ENCODE measurements around the gene WDR54.

DNA sequence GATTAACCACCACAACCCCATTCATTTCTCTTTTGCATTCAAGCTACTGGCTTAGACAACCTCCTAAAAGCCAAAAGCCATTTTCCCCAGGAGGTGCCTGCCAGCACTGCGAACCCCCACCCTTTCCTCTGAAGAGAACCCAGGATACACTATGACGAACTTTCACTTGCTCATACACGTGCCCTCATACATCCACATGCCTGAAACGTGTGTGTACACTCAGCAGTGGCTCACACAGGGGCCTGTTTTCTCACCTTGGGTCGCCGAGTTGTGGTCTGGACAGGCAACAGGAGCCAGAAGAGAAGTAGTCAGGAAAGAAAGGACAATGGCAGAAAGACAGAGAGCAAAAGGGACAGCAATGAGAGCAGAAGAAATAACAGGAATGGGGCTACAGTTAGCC, 48.9 kb upstream of the WDR54 start:
- TF ChIP-seq, protein P1, sequence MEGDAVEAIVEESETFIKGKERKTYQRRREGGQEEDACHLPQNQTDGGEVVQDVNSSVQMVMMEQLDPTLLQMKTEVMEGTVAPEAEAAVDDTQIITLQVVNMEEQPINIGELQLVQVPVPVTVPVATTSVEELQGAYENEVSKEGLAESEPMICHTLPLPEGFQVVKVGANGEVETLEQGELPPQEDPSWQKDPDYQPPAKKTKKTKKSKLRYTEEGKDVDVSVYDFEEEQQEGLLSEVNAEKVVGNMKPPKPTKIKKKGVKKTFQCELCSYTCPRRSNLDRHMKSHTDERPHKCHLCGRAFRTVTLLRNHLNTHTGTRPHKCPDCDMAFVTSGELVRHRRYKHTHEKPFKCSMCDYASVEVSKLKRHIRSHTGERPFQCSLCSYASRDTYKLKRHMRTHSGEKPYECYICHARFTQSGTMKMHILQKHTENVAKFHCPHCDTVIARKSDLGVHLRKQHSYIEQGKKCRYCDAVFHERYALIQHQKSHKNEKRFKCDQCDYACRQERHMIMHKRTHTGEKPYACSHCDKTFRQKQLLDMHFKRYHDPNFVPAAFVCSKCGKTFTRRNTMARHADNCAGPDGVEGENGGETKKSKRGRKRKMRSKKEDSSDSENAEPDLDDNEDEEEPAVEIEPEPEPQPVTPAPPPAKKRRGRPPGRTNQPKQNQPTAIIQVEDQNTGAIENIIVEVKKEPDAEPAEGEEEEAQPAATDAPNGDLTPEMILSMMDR (tag by site-specific recombination; IDR thresholded peaks at IDR 0.05), result no peak
- TF ChIP-seq, protein P2, sequence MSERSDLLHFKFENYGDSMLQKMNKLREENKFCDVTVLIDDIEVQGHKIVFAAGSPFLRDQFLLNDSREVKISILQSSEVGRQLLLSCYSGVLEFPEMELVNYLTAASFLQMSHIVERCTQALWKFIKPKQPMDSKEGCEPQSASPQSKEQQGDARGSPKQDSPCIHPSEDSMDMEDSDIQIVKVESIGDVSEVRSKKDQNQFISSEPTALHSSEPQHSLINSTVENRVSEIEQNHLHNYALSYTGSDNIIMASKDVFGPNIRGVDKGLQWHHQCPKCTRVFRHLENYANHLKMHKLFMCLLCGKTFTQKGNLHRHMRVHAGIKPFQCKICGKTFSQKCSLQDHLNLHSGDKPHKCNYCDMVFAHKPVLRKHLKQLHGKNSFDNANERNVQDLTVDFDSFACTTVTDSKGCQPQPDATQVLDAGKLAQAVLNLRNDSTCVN (tag by site-specific recombination; optimal IDR thresholded peaks at IDR 0.05), result no peak
- TF ChIP-seq REPIN1 (tag by site-specific recombination; IDR thresholded peaks at IDR 0.05; ENCODE audit: low read depth), result no peak
- TF ChIP-seq ZNF302 (tag by site-specific recombination; IDR thresholded peaks at IDR 0.05; ENCODE audit: low read depth), result no peak
- no peak for TF ChIP-seq TRIM28 (IDR thresholded peaks at IDR 0.05; ENCODE audit: borderline replicate concordance, low read length)
- TF ChIP-seq KLF9 (tag by site-specific recombination; IDR thresholded peaks at IDR 0.05; ENCODE audit: low read depth), result no peak
- no peak for TF ChIP-seq ZNF132 (tag by site-specific recombination; IDR thresholded peaks at IDR 0.05; ENCODE audit: borderline replicate concordance)
